GM03348 (cell line): ENCODE results near the gene EML1.

Experiments
- DNase-seq: peaks from one replicate; pipeline ENCODE4 v3.0.0; 2012; ENCODE audit warnings: low spot score

The EML1 gene

GRCh38 chr14:99824776-99825175, 31.6 kb downstream of the EML1 start:
- no peak for DNase-seq

GRCh38 chr14:99829450-99829849, 36.2 kb downstream of the EML1 start:
- no peak for DNase-seq

GRCh38 chr14:99831303-99831702, 38.1 kb downstream of the EML1 start:
- no peak for DNase-seq

- no peak for DNase-seq
Measured at GRCh38 chr14:99831903-99832685, 38.9 kb downstream of the EML1 start.

- DNase-seq, result no peak
Measured at GRCh38 chr14:99837822-99838221, 44.6 kb downstream of the EML1 start.

GRCh38 chr14:99838639-99839134, 45.5 kb downstream of the EML1 start:
- peak; percentile 43 for DNase-seq

GRCh38 chr14:99839696-99840095, 46.5 kb downstream of the EML1 start:
- no peak for DNase-seq

- no peak for DNase-seq
Measured at GRCh38 chr14:99840265-99840664, 47.1 kb downstream of the EML1 start.

GRCh38 chr14:99840774-99841305, 47.6 kb downstream of the EML1 start:
- no peak for DNase-seq

- no peak for DNase-seq
Measured at GRCh38 chr14:99841436-99842071, 48.3 kb downstream of the EML1 start.

- DNase-seq, result no peak
Measured at GRCh38 chr14:99842141-99842540, 48.9 kb downstream of the EML1 start.

GRCh38 chr14:99846808-99847207, 53.6 kb downstream of the EML1 start:
- no peak for DNase-seq

- DNase-seq, result no peak
Measured at GRCh38 chr14:99850709-99851108, 57.5 kb downstream of the EML1 start.

- no peak for DNase-seq
Measured at GRCh38 chr14:99852578-99852977, 59.4 kb downstream of the EML1 start.

GRCh38 chr14:99853206-99853605, 60.0 kb downstream of the EML1 start:
- DNase-seq, result peak; percentile 26

- DNase-seq, result no peak
Measured at GRCh38 chr14:99854831-99855230, 61.6 kb downstream of the EML1 start.

- no peak for DNase-seq
Measured at GRCh38 chr14:99855271-99855670, 62.1 kb downstream of the EML1 start.

GRCh38 chr14:99857551-99857950, 64.3 kb downstream of the EML1 start:
- no peak for DNase-seq

- DNase-seq, result no peak
Measured at GRCh38 chr14:99860219-99860618, 67.0 kb downstream of the EML1 start.

GRCh38 chr14:99862136-99862535, 68.9 kb downstream of the EML1 start:
- no peak for DNase-seq

- DNase-seq, result no peak
Measured at GRCh38 chr14:99863059-99863458, 69.8 kb downstream of the EML1 start.

GRCh38 chr14:99865408-99865807, 72.2 kb downstream of the EML1 start:
- DNase-seq, result no peak

GRCh38 chr14:99870617-99871016, 77.4 kb downstream of the EML1 start:
- DNase-seq, result no peak
